GM19043 (cell line): ENCODE data around the gene HPCAL4.

ENCODE experiments used
- ATAC-seq: cut with Tn5 transposase; IDR thresholded peaks from one replicate; pipeline ENCODE4 v1.9.1; 2021; ENCODE audit warnings: low read depth; ENCODE audit not compliant: unreplicated experiment

The HPCAL4 gene

GRCh38 chr1:39691383-39692151 lies at the start of gene HPCAL4:
HPCAL4 (minus strand) TSS chr1:39691433; CDS start chr1:39684603, 6,830 bp downstream.
- no peak for ATAC-seq

GRCh38 chr1:39738622-39739366 lies 47.6 kb upstream of the HPCAL4 start, which contains the start of gene PPIE:
PPIE (plus strand) TSS chr1:39738882; CDS start chr1:39738901, 19 bp downstream.
- ATAC-seq, result peak; percentile 86

GRCh38 chr1:39737546-39738169 lies 46.4 kb upstream of the HPCAL4 start:
- ATAC-seq, result no peak

GRCh38 chr1:39735731-39736130 lies 44.5 kb upstream of the HPCAL4 start:
- ATAC-seq, result no peak

- ATAC-seq, result no peak
Measured at GRCh38 chr1:39733161-39733560, 41.9 kb upstream of the HPCAL4 start.

GRCh38 chr1:39732730-39733129 lies 41.5 kb upstream of the HPCAL4 start:
- no peak for ATAC-seq

- no peak for ATAC-seq
Measured at GRCh38 chr1:39729842-39730241, 38.6 kb upstream of the HPCAL4 start.

GRCh38 chr1:39729030-39729429 lies 37.8 kb upstream of the HPCAL4 start:
- no peak for ATAC-seq

GRCh38 chr1:39727932-39728317 lies 36.7 kb upstream of the HPCAL4 start:
- no peak for ATAC-seq

- no peak for ATAC-seq
Measured at GRCh38 chr1:39727221-39727931, 36.1 kb upstream of the HPCAL4 start.

GRCh38 chr1:39726600-39726999 lies 35.4 kb upstream of the HPCAL4 start:
- no peak for ATAC-seq

- ATAC-seq, result no peak
Measured at GRCh38 chr1:39722495-39722894, 31.3 kb upstream of the HPCAL4 start.

- ATAC-seq, result no peak
Measured at GRCh38 chr1:39721664-39722063, 30.4 kb upstream of the HPCAL4 start.

GRCh38 chr1:39720094-39720999 lies 29.1 kb upstream of the HPCAL4 start:
- no peak for ATAC-seq

- no peak for ATAC-seq
Measured at GRCh38 chr1:39717809-39718208, 26.6 kb upstream of the HPCAL4 start.

GRCh38 chr1:39713557-39713956 lies 22.3 kb upstream of the HPCAL4 start:
- no peak for ATAC-seq

GRCh38 chr1:39711966-39712340 lies 20.7 kb upstream of the HPCAL4 start:
- no peak for ATAC-seq

GRCh38 chr1:39711104-39711965 lies 20.1 kb upstream of the HPCAL4 start:
- no peak for ATAC-seq

- no peak for ATAC-seq
Measured at GRCh38 chr1:39707506-39707905, 16.3 kb upstream of the HPCAL4 start.
